GM18498 (cell line): ENCODE data around the gene POP7.
"Not testable (repeated sequence)": the region's sequence is repeated elsewhere in the genome, so short reads cannot be mapped to it uniquely, and the experiment has no call there.

Experiments used
- ATAC-seq: cut with Tn5 transposase; IDR thresholded peaks from one replicate; pipeline ENCODE4 v1.9.1; 2021; ENCODE audit warnings: mild to moderate bottlenecking, moderate library complexity; ENCODE audit not compliant: unreplicated experiment

Gene POP7

GRCh38 chr7:100722480-100723212 lies 16.7 kb downstream of the POP7 start:
- ATAC-seq, result no peak

- ATAC-seq, result no peak
These were observed 17.9 kb downstream of the POP7 start for GRCh38 chr7:100723732-100724275.

GRCh38 chr7:100724364-100724763 lies 18.4 kb downstream of the POP7 start:
- ATAC-seq, result not testable (repeated sequence)

GRCh38 chr7:100726996-100727761 lies 21.3 kb downstream of the POP7 start:
- ATAC-seq, result no peak

- no peak for ATAC-seq
These were observed 22.3 kb downstream of the POP7 start for GRCh38 chr7:100728196-100728595.

- no peak for ATAC-seq
These were observed 24.3 kb downstream of the POP7 start for GRCh38 chr7:100730136-100730800.

- ATAC-seq, result no peak
These were observed 26.2 kb downstream of the POP7 start for GRCh38 chr7:100731937-100732636.

- no peak for ATAC-seq
These were observed 29.8 kb downstream of the POP7 start for GRCh38 chr7:100735730-100736129.

- no peak for ATAC-seq
These were observed 30.8 kb downstream of the POP7 start for GRCh38 chr7:100736671-100737070.

GRCh38 chr7:100739934-100740333 lies 34.0 kb downstream of the POP7 start:
- no peak for ATAC-seq

GRCh38 chr7:100744605-100745004 lies 38.7 kb downstream of the POP7 start:
- no peak for ATAC-seq

GRCh38 chr7:100745184-100745583 lies 39.3 kb downstream of the POP7 start:
- ATAC-seq, result no peak

GRCh38 chr7:100752994-100753393 lies 47.1 kb downstream of the POP7 start:
- no peak for ATAC-seq

- ATAC-seq, result no peak
These were observed 47.8 kb downstream of the POP7 start for GRCh38 chr7:100753750-100754149.
